ENCODE measurements around the gene STRN.
"Not testable (repeated sequence)": the region's sequence is repeated elsewhere in the genome, so short reads cannot be mapped to it uniquely, and the experiment has no call there.

The STRN gene

GRCh38 chr2:36906277-36906676 lies 60.1 kb downstream of the STRN start:
- DNase-seq, result no peak

- DNase-seq, result no peak
These were observed 61.7 kb downstream of the STRN start for GRCh38 chr2:36904636-36905035.

GRCh38 chr2:36902385-36903120 lies 63.8 kb downstream of the STRN start:
- DNase-seq, result no peak

- no peak for DNase-seq
These were observed 73.5 kb downstream of the STRN start for GRCh38 chr2:36892805-36893204.

- DNase-seq, result no peak
These were observed 76.5 kb downstream of the STRN start for GRCh38 chr2:36889795-36890194.

GRCh38 chr2:36887095-36887494 lies 79.2 kb downstream of the STRN start:
- DNase-seq, result not testable (repeated sequence)

- no peak for DNase-seq
These were observed 79.7 kb downstream of the STRN start for GRCh38 chr2:36886664-36887063.

- no peak for DNase-seq
These were observed 80.7 kb downstream of the STRN start for GRCh38 chr2:36885605-36886004.

GRCh38 chr2:36882532-36882931 lies 83.8 kb downstream of the STRN start:
- no peak for DNase-seq

- DNase-seq, result no peak
These were observed 84.5 kb downstream of the STRN start for GRCh38 chr2:36881816-36882215.

- DNase-seq, result no peak
These were observed 87.9 kb downstream of the STRN start for GRCh38 chr2:36878429-36878828.

GRCh38 chr2:36871068-36871707 lies 95.1 kb downstream of the STRN start:
- no peak for DNase-seq

GRCh38 chr2:36869606-36870005 lies 96.7 kb downstream of the STRN start:
- DNase-seq, result no peak

- DNase-seq, result no peak
These were observed 104.4 kb downstream of the STRN start for GRCh38 chr2:36861896-36862295.

GRCh38 chr2:36859366-36859792 lies 107.0 kb downstream of the STRN start:
- no peak for DNase-seq

GRCh38 chr2:36858551-36859365 lies 107.6 kb downstream of the STRN start:
- DNase-seq, result no peak

- no peak for DNase-seq
These were observed 108.6 kb downstream of the STRN start for GRCh38 chr2:36857713-36858112.

GRCh38 chr2:36855429-36855828 lies 110.9 kb downstream of the STRN start:
- DNase-seq, result no peak

GRCh38 chr2:36854241-36854640 lies 112.1 kb downstream of the STRN start:
- no peak for DNase-seq

GRCh38 chr2:36849265-36849664 lies 117.1 kb downstream of the STRN start:
- DNase-seq, result no peak

- no peak for DNase-seq
These were observed 122.5 kb downstream of the STRN start for GRCh38 chr2:36843838-36844237.

GRCh38 chr2:36839976-36840617 lies 126.2 kb downstream of the STRN start:
- DNase-seq, result no peak
